Measurements from ENCODE around the gene MTHFD1L. TPM values are rescaled to one million over a fixed set of nuclear protein-coding genes. Genes with fewer than 3 reads are reported as not detected.

Gene MTHFD1L
- polyA plus RNA-seq, 2 of the 4 experiments (the other 2 are of a cell fraction): 27.2 to 63.2 TPM

GRCh38 chr6:150840185-150840584 is 25.3 kb upstream of the MTHFD1L start:
- Histone ChIP-seq H3K4me1 (no peaks in the 10 kb centered on the region), H3K9me3 (no peaks in the 10 kb centered on the region), H3K4me3 (no peak overlapping the region), H3K27ac (no peak overlapping the region), H3K4me2 (no peak overlapping the region)
- ChIA-PET POLR2A (no interaction called here), CTCF (no interaction called here)
- WGBS (ENCODE audit: missing lambda C conversion rate): 87% methylated on average over 4 of the region's 4 CpGs
- no peak for FAIRE-seq
- TF ChIP-seq HMGXB4 (CRISPR knock-in tag; IDR thresholded peaks at IDR 0.05; ENCODE audit: borderline replicate concordance) (no peak), RARB (CRISPR knock-in tag; IDR thresholded peaks at IDR 0.05) (no peak), EP300 (IDR thresholded peaks at IDR 0.05) (no peak)
- no peak for DNase-seq (ENCODE audit: low read depth in 1 of 2, low spot score in 1 of 2)
- no peak for ATAC-seq

- DNase-seq (ENCODE audit: low read depth in 1 of 2, low spot score in 1 of 2) (no peak), FAIRE-seq (no peak), ATAC-seq (no peak)
- WGBS (ENCODE audit: missing lambda C conversion rate): 81% methylated on average over 5 of the region's 5 CpGs
- H3K4me2 ChIP-seq: no peak overlapping the region
- ChIA-PET CTCF (interaction anchor here (1.2 kb wide), 1 partner anchor 51 kb away, joined by 3 read pairs; no protein-coding TSS in a partner anchor), POLR2A (no interaction called here)
- H3K9me3 ChIP-seq: no peaks in the 10 kb centered on the region
- no peak overlapping the region for H3K4me3 ChIP-seq
- TF ChIP-seq HEYL (CRISPR knock-in tag; IDR thresholded peaks at IDR 0.05) (no peak), CHD4 (IDR thresholded peaks at IDR 0.05; ENCODE audit: borderline replicate concordance) (no peak), ESRRA (IDR thresholded peaks at IDR 0.05; ENCODE audit: borderline replicate concordance, low read length) (no peak), MYC (IDR thresholded peaks at IDR 0.05; ENCODE audit: borderline replicate concordance, low read length) (no peak), USF2 (IDR thresholded peaks at IDR 0.05) (no peak), KDM1A (IDR thresholded peaks at IDR 0.05; ENCODE audit: low read depth) (no peak), RARB (CRISPR knock-in tag; IDR thresholded peaks at IDR 0.05) (no peak), CBX2 (IDR thresholded peaks at IDR 0.05; ENCODE audit: borderline replicate concordance, low read depth) (no peak)
- TF ChIP-seq, protein P1, sequence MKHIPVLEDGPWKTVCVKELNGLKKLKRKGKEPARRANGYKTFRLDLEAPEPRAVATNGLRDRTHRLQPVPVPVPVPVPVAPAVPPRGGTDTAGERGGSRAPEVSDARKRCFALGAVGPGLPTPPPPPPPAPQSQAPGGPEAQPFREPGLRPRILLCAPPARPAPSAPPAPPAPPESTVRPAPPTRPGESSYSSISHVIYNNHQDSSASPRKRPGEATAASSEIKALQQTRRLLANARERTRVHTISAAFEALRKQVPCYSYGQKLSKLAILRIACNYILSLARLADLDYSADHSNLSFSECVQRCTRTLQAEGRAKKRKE (CRISPR knock-in tag; IDR thresholded peaks at IDR 0.05; ENCODE audit: low read depth): no peak
- no peak overlapping the region for H3K27ac ChIP-seq
- H3K4me1 ChIP-seq: no peaks in the 10 kb centered on the region
These were observed 24.3 kb upstream of the MTHFD1L start for GRCh38 chr6:150841189-150841588.

GRCh38 chr6:150841697-150842096 is 23.8 kb upstream of the MTHFD1L start:
- Histone ChIP-seq H3K27ac (no peak overlapping the region), H3K4me2 (no peak overlapping the region), H3K9me3 (no peaks in the 10 kb centered on the region), H3K4me1 (no peaks in the 10 kb centered on the region), H3K4me3 (no peak overlapping the region)
- WGBS (ENCODE audit: missing lambda C conversion rate): 30% methylated on average over 3 of the region's 3 CpGs
- DNase-seq (ENCODE audit: low read depth in 1 of 2, low spot score in 1 of 2) (no peak), FAIRE-seq (no peak), ATAC-seq (no peak)
- ChIA-PET POLR2A (no interaction called here), CTCF (interaction anchor here (1.2 kb wide), 1 partner anchor 51 kb away, joined by 3 read pairs; no protein-coding TSS in a partner anchor)
- no peak for TF ChIP-seq KDM5A (IDR thresholded peaks at IDR 0.05)
- peak; percentile 59; the same call in 1 of the 2 replicates for TF ChIP-seq CBX8 (IDR thresholded peaks at IDR 0.05)
- TF ChIP-seq HES2 (IDR thresholded peaks at IDR 0.05): no peak

DNA sequence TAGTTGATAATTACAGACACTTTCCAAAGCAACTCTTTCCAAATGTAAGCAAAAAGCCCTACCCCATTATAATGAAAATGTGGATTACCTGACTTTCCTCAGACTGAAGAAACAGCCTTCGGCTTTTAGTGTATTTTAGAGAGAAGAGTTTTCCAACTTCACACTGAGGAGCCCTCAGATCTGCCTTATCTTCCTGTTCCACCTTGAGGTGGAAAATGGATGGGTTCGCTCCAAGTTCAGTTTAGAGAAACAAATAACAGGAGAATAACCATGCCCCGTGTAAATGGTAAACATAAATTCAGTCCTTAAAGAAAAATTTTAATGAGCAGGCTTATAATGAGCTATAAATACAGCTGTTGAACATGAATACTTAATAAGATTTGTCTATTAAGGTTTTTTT is 21.1 kb upstream of the MTHFD1L start:
- POLR2A ChIA-PET: no interaction called here
- TF ChIP-seq TFCP2L1 (CRISPR knock-in tag; IDR thresholded peaks at IDR 0.05) (no peak), HDAC2 (IDR thresholded peaks at IDR 0.05) (no peak)
- whole genome bisulfite sequencing (ENCODE audit: missing lambda C conversion rate): 62% methylated on average over 3 of the region's 3 CpGs

More for the DNA sequence above, 21.1 kb upstream of the MTHFD1L start:
- no peak for ATAC-seq
- no peak for FAIRE-seq
- no peak for DNase-seq (ENCODE audit: low read depth in 1 of 2, low spot score in 1 of 2)
- no peak overlapping the region for H3K27ac ChIP-seq
- CTCF ChIA-PET: no interaction called here
- no peaks in the 10 kb centered on the region for H3K9me3 ChIP-seq
- H3K4me1 ChIP-seq: no peaks in the 10 kb centered on the region
- no peak overlapping the region for H3K4me2 ChIP-seq
- no peak overlapping the region for H3K4me3 ChIP-seq
